K562 (cell line): Measurements from ENCODE around the gene RFPL1. TPM values are rescaled to one million over a fixed set of nuclear protein-coding genes. Genes with fewer than 3 reads are reported as not detected.

Experiments
- ATAC-seq: fragments of 200-7000 bp; cut with Tn5 transposase; 3 replicates; pipeline ENCODE4 v1.9.1; 2020; ENCODE audit warnings: moderate library complexity
- BruUV-seq: library from RNA; stranded (reverse); fragments of 400-500 nt; replicated peaks from 2 replicates; lab custom pipeline; 2021; lab: Mats Ljungman, UMichigan
- CTCF ChIA-PET: fragments of 300-600 bp; formaldehyde crosslinking; extraction: SDS; loops from one replicate; lab custom pipeline; 2021; ENCODE audit warnings: low intra/inter-chr PET ratio; lab: Yijun Ruan, JAX
- POLR2A ChIA-PET: fragments of 300-600, 350-650 bp; sonication (Branson Sonifier 250); formaldehyde crosslinking; extraction: SDS; loops from one replicate; lab custom pipeline; 2021; ENCODE audit warnings: antibody characterized with exemption, inconsistent platforms; lab: Yijun Ruan, JAX
- DNase-seq, 4 experiments: peaks; one replicate each; pipeline versions ENCODE4 v3.0.0 to v3.0.0-alpha.2; 2011 to 2018; ENCODE audit warnings: low spot score in 3 of 4, mixed read lengths in 3 of 4; ENCODE audit errors: extremely low read depth in 1 of 4
- FAIRE-seq: peaks from 2 replicates; lab custom pipeline; 2011; peaks lifted over from hg19 to GRCh38; lab: Jason Lieb, UNC
- H2AFZ ChIP-seq: 2 replicates; pipeline ENCODE4 v1.6.0; 2011; ENCODE audit warnings: low read depth, low read length, control low read depth, inconsistent platforms
- H3K27ac ChIP-seq: fragments of 200-600 bp; 3 replicates; pipeline ENCODE4 v1.8.0; 2011; ENCODE audit warnings: low read depth, mild to moderate bottlenecking, control low read depth, inconsistent platforms, low read length, moderate library complexity, mixed read lengths; ENCODE audit errors: extremely low read depth
- H3K27me3 ChIP-seq, 2 experiments: fragments of 300-600 bp in 1 of 2; 2 replicates in 1 of 2; 3 replicates in 1 of 2; pipeline versions ENCODE4 v1.6.0 to v1.8.0; 2011; ENCODE audit warnings: inconsistent platforms in 2 of 2, low read length in 2 of 2, mild to moderate bottlenecking in 1 of 2, mixed read lengths in 1 of 2, moderate library complexity in 1 of 2; ENCODE audit not compliant: control insufficient read depth in 2 of 2, insufficient read depth in 2 of 2
- H3K36me3 ChIP-seq: fragments of 300-600 bp; 3 replicates; pipeline ENCODE4 v1.8.0; 2011; ENCODE audit warnings: mild to moderate bottlenecking, low read length, inconsistent platforms; ENCODE audit not compliant: control insufficient read depth, insufficient read depth
- H3K4me1 ChIP-seq, 2 experiments: fragments of 200-600 bp in 1 of 2; replicated peaks in 1 of 2; 2 replicates in 1 of 2; 3 replicates in 1 of 2; pipeline versions ENCODE4 v1.5.1 to v1.8.0; 2011; ENCODE audit warnings: inconsistent platforms in 2 of 2, low read length in 2 of 2, mild to moderate bottlenecking in 1 of 2, mixed read lengths in 1 of 2, moderate library complexity in 1 of 2; ENCODE audit not compliant: control insufficient read depth in 2 of 2, insufficient read depth in 2 of 2
- H3K4me2 ChIP-seq: 2 replicates; pipeline ENCODE4 v1.6.1; 2011; ENCODE audit warnings: low read length, control low read depth, inconsistent platforms, mixed read lengths; ENCODE audit not compliant: insufficient read depth
- H3K4me3 ChIP-seq: fragments of 200-600 bp; sonication (generic), shearing (Covaris generic); 2 replicates; pipeline ENCODE4 v1.5.1; 2016; ENCODE audit warnings: control low read depth, inconsistent platforms
- H3K79me2 ChIP-seq: fragments of 200-600 bp; 3 replicates; pipeline ENCODE4 v1.8.0; 2011; ENCODE audit warnings: low read length, inconsistent platforms; ENCODE audit not compliant: control insufficient read depth, insufficient read depth
- H3K9ac ChIP-seq, 2 experiments: 2 replicates each; pipeline versions ENCODE4 v1.6.0 to v1.6.1; 2011; ENCODE audit warnings: low read depth in 2 of 2, low read length in 2 of 2, control low read depth in 1 of 2, inconsistent platforms in 1 of 2, mild to moderate bottlenecking in 1 of 2, mixed read lengths in 1 of 2; ENCODE audit not compliant: insufficient read depth in 1 of 2
- H3K9me1 ChIP-seq: one replicate; pipeline ENCODE4 v1.6.0; 2011; ENCODE audit warnings: inconsistent platforms, mild to moderate bottlenecking, low read length, moderate library complexity; ENCODE audit not compliant: control insufficient read depth, insufficient read depth
- H3K9me3 ChIP-seq: replicated peaks from 2 replicates; pipeline ENCODE4 v1.5.1; 2011; ENCODE audit warnings: low read depth, low read length, inconsistent platforms; ENCODE audit not compliant: control insufficient read depth, insufficient read depth
- H4K20me1 ChIP-seq: replicated peaks from 2 replicates; pipeline ENCODE4 v1.6.1; 2011; ENCODE audit warnings: low read length, inconsistent platforms, mixed read lengths; ENCODE audit not compliant: control insufficient read depth, insufficient read depth
- CBFA2T2 ChIP-seq: fragments of 450-650 bp; conservative IDR thresholded peaks from 2 replicates; pipeline ENCODE4 v1.6.1; 2017; ENCODE audit warnings: mild to moderate bottlenecking
- GTF2F1 ChIP-seq: IDR thresholded peaks from 2 replicates; pipeline ENCODE4 v1.6.1; 2011; ENCODE audit warnings: low read depth, low read length, improper control_type of control experiment
- ZNF717 ChIP-seq: fragments of 250-450 bp; sonication (Bioruptor Pico); IDR thresholded peaks from 2 replicates; pipeline ENCODE4 v1.5.0; 2021
- WGBS: fragments of 100-300 bp; shearing (Covaris generic); methylation state at CpG from one replicate; pipeline ENCODE4 v1.1.6; 2016; ENCODE audit warnings: low coverage, mixed read lengths; ENCODE audit not compliant: insufficient coverage; ENCODE audit errors: missing lambda C conversion rate; 5-methylcytosine and 5-hydroxymethylcytosine counted together
- in situ Hi-C: fragments of 300-500 bp; cut with MboI; formaldehyde crosslinking; loops from 4 replicates; pipeline ENCODE4 v1.15.0; 2018; ENCODE audit warnings: inconsistent platforms, mixed read lengths
- intact Hi-C: fragments of 100-400 bp; cut with micrococcal nuclease; formaldehyde crosslinking; loops from 2 replicates; pipeline ENCODE4 v1.14.2; 2022
- polyA plus RNA-seq, 8 experiments: library from polyadenylated mRNA; depleted of rRNA in 4 of 8; stranded (reverse) in 5 of 8; unstranded in 3 of 8; fragments of >200 nt; fragmentation: Nextera tagmentation in 2 of 8; fragmentation: Illumina TruSeq in 1 of 8; extraction: Ambion mirVana in 2 of 8; extraction: Trizol in 1 of 8; gene quantifications; 2 replicates each; pipeline versions ENCODE4 v1.2.1 to v1.2.3, GENCODE V29; 2011 to 2014; ENCODE audit warnings: inconsistent platforms in 1 of 8, missing spikeins in 1 of 8
- total RNA-seq, 7 experiments: library from RNA; depleted of rRNA in 6 of 7; stranded (reverse); fragments of >200 nt in 6 of 7; fragmentation: Illumina TruSeq in 2 of 7; extraction: Trizol in 2 of 7; gene quantifications; 2 replicates each; pipeline versions ENCODE4 v1.2.1 to v1.2.3, GENCODE V29; 2011 to 2021; ENCODE audit warnings: low replicate concordance in 1 of 7
- TF ChIP-seq, protein P1 (sequence below): IDR thresholded peaks from 3 replicates; pipeline ENCODE4 v1.6.1; 2011; ENCODE audit warnings: borderline replicate concordance, mild to moderate bottlenecking, moderate library complexity; ENCODE audit not compliant: insufficient read length; ENCODE audit errors: extremely low read depth

Gene RFPL1
- total and polyA plus RNA-seq, 9 of the 15 experiments (the other 6 are each of a cell fraction or from before 2014, with no cell fraction given): not detected

DNA sequence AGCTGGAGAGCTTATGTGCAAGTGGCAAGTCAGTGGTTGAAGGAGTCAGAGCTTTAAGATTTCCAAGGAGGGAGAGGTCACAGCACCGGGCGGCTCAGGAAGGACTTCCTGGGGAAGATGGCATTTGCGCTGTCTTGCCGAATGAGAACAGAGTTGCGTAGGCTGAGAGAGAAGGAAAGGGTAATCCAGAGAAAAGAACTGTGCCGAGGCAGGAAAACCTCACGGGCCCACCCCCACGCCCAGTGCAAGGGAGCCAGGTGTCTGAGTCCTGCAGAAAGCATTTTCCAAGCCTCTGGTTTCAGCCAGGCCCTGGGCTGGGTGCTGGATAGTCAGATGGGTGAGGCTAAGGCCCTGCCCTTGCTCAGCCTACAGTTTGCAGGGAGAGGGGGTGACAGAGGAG is 46.8 kb upstream of the RFPL1 start:
- DNase-seq: no peak
- no peak overlapping the region for H3K4me2 ChIP-seq
- no peaks in the 10 kb centered on the region for H3K9me3 ChIP-seq
- intact Hi-C loops (no loop called here), in situ Hi-C loops (loop anchor here (10.0 kb wide), 1 partner anchor 133 kb away; no protein-coding TSS in a partner anchor)
- H3K79me2 ChIP-seq: peaks cover 18% of the 10 kb centered on the region
- TF ChIP-seq ZNF717 (CRISPR knock-in tag): no peak
- no peak for TF ChIP-seq CBFA2T2
- TF ChIP-seq GTF2F1: no peak
- TF ChIP-seq, protein P1, sequence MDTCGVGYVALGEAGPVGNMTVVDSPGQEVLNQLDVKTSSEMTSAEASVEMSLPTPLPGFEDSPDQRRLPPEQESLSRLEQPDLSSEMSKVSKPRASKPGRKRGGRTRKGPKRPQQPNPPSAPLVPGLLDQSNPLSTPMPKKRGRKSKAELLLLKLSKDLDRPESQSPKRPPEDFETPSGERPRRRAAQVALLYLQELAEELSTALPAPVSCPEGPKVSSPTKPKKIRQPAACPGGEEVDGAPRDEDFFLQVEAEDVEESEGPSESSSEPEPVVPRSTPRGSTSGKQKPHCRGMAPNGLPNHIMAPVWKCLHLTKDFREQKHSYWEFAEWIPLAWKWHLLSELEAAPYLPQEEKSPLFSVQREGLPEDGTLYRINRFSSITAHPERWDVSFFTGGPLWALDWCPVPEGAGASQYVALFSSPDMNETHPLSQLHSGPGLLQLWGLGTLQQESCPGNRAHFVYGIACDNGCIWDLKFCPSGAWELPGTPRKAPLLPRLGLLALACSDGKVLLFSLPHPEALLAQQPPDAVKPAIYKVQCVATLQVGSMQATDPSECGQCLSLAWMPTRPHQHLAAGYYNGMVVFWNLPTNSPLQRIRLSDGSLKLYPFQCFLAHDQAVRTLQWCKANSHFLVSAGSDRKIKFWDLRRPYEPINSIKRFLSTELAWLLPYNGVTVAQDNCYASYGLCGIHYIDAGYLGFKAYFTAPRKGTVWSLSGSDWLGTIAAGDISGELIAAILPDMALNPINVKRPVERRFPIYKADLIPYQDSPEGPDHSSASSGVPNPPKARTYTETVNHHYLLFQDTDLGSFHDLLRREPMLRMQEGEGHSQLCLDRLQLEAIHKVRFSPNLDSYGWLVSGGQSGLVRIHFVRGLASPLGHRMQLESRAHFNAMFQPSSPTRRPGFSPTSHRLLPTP: no peak
- no peak overlapping the region for H2AFZ ChIP-seq
- no peaks in the 10 kb centered on the region for H3K27me3 ChIP-seq
- no TSS peak for BruUV-seq
- ChIA-PET CTCF (no interaction called here), POLR2A (no interaction called here)
- no peak overlapping the region for H3K4me3 ChIP-seq
- no peaks in the 10 kb centered on the region; the same call in 1 of the 2 replicates for H4K20me1 ChIP-seq
- WGBS: 69% methylated on average over 8 of the region's 8 CpGs
- H3K36me3 ChIP-seq: peaks cover 5% of the 10 kb centered on the region; the same call in 2 of the 3 replicates
- H3K9ac ChIP-seq: no peak overlapping the region
- H3K9me1 ChIP-seq: no peaks in the 10 kb centered on the region
- no peak for ATAC-seq
- peaks cover 10 to 11% of the 10 kb centered on the region in 2 experiments; a peak in 4 of 5 replicates for H3K4me1 ChIP-seq
- H3K27ac ChIP-seq: no peak overlapping the region
- no peak for FAIRE-seq
